HUES48 (cell line): ENCODE results near the gene MAP4K4.

Source experiments
- H3K27ac ChIP-seq: one replicate; pipeline ENCODE4 v1.7.0; 2013; ENCODE audit warnings: low read depth, low read length, inconsistent platforms
- H3K27me3 ChIP-seq: 2 replicates; pipeline ENCODE4 v1.6.1; 2013; ENCODE audit warnings: mild to moderate bottlenecking, low read length; ENCODE audit not compliant: control insufficient read depth, insufficient read depth
- H3K36me3 ChIP-seq: 2 replicates; pipeline ENCODE4 v1.6.1; 2013; ENCODE audit warnings: low read length; ENCODE audit not compliant: control insufficient read depth, insufficient read depth
- H3K4me1 ChIP-seq: 2 replicates; pipeline ENCODE4 v1.6.1; 2013; ENCODE audit warnings: mild to moderate bottlenecking, low read length; ENCODE audit not compliant: control insufficient read depth, insufficient read depth
- H3K4me3 ChIP-seq: 2 replicates; pipeline ENCODE4 v1.5.1; 2013; ENCODE audit warnings: mild to moderate bottlenecking, low read depth, low read length
- H3K9ac ChIP-seq: 2 replicates; pipeline ENCODE4 v1.6.1; 2013; ENCODE audit warnings: mild to moderate bottlenecking, low read depth, low read length, moderate library complexity
- H3K9me3 ChIP-seq: 2 replicates; pipeline ENCODE4 v1.6.1; 2013; ENCODE audit warnings: low read length; ENCODE audit not compliant: control insufficient read depth, insufficient read depth

Gene MAP4K4

DNA sequence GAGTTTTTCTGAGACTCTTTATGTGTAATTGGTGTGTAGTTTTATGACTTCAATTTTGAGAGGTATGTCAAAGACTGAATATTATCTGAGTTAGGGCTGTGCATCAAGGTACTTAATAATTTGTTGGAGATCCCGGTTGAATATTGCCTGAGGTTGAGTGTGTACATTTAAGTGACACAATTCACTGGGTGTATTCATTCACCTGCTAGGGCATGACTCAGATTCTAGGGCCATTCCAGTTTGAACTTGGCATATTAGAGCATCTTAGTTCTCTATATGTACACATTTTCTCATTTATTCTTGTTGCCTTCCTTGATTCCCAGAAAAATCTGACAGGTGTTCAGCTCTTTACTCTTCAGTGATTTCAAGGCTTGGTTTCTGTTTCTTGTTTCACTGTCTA lies 12.5 kb downstream of the MAP4K4 start:
- Histone ChIP-seq H3K4me3 (no peak overlapping the region), H3K27ac (no peak overlapping the region), H3K9ac (no peak overlapping the region), H3K9me3 (no peaks in the 10 kb centered on the region), H3K27me3 (no peaks in the 10 kb centered on the region), H3K4me1 (peaks cover 41% of the 10 kb centered on the region), H3K36me3 (0 out of 2 replicates have a peak, but pooled peaks cover 5% of the 10 kb centered on the region)

DNA sequence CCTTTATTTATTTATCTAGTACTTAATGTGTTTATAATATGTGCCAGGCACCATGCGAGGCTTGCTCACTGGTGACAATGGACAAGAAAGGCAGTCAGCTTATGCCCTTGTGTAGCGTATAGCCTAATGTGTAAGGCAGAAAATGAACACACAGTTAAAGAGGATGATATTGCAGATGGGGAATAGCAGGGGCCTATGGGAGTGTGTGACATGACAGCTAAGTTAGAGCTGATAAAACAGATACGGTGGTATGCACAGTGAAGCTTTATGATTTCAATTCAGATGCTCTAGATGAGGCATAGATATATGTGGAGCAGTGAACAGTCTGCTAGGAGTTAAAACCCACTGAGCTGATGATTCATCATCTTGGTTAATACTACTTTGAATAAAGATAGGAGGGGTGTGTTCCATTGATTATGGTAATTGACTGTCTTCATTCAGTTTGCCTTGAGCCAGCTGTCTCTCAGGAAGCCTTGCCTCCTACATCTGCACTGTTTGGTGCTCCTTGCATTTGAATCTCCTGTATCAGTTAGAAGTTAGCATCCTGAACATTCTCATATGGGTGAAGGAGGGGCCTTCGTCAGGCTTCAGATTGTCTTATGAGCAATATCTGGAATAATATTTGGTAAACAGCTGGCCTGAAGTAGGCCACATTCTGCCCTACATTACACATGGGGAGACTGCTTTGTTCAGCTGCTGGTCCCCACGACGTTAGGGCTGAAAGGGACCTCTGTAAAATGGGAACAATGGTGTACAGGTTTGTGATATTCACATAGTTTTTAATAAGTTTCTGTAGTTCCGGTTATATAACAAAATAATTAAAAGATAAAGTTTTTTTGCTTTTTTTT lies 13.2 kb downstream of the MAP4K4 start:
- no peaks in the 10 kb centered on the region for H3K27me3 ChIP-seq
- 0 out of 2 replicates have a peak, but pooled peaks cover 3% of the 10 kb centered on the region for H3K36me3 ChIP-seq
- no peak overlapping the region for H3K27ac ChIP-seq
- H3K4me3 ChIP-seq = no peak overlapping the region
- peaks cover 37% of the 10 kb centered on the region for H3K4me1 ChIP-seq
- no peaks in the 10 kb centered on the region for H3K9me3 ChIP-seq
- H3K9ac ChIP-seq = no peak overlapping the region

DNA sequence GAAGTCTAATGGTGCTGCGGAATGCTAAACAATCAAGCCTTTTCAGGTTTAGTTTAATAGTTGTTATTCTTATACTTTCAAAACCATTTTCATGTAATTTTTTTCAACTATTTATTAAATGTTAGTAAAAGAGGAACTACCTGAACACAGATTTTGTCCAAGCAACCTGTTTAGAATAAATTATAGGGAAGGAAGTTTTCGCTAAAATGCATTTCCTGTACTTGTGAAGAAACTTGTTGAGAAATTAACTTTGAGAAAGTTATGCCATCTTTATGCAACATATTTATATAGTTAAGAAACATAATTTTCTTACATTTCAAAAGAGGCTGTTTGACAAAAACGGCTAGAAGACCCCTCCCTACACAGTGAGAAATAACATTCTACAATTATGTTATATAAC lies 16.6 kb downstream of the MAP4K4 start:
- Histone ChIP-seq H3K9ac (no peak overlapping the region), H3K4me3 (no peak overlapping the region), H3K4me1 (peaks cover 30% of the 10 kb centered on the region), H3K27me3 (no peaks in the 10 kb centered on the region), H3K9me3 (no peaks in the 10 kb centered on the region), H3K36me3 (no peaks in the 10 kb centered on the region), H3K27ac (no peak overlapping the region)

DNA sequence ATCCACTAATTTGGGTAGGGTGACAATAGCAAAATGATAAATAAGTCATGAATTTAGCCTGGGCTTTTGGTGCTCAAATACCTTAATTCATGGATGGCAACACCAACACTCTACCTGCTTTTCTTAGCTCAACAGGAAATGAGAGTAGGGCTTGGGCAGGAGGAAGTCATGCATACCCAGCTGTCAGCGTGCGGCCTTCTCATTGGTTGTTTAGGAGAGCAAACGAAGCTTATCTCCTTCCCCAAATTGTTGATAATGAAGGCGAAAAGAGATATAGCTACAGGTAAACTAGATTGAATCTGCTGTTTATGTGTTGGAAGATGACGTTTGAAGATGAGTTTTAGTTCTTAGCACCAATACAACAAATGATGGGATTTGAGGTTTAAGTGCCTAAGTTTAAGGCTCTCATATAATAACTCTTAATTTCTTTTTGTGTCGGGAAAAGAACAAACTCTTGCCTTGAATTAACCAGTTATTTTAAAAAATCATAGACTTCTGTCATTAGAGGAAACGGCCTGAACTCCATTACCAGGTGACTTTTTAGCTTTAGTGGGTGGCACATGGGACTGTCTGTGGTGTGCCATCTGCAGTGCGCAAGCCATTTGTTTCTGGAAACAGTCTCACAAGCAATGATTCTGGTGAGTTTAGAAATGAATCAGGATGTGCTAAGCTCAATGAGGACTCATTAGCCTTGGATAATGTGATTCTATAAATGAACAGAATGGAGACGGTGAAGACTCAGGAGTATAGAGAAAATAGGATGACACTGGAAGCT lies 19.8 kb downstream of the MAP4K4 start:
- Histone ChIP-seq H3K9me3 (no peaks in the 10 kb centered on the region), H3K4me3 (no peak overlapping the region), H3K36me3 (no peaks in the 10 kb centered on the region), H3K4me1 (peaks cover 21% of the 10 kb centered on the region), H3K27ac (no peak overlapping the region), H3K9ac (no peak overlapping the region), H3K27me3 (no peaks in the 10 kb centered on the region)

DNA sequence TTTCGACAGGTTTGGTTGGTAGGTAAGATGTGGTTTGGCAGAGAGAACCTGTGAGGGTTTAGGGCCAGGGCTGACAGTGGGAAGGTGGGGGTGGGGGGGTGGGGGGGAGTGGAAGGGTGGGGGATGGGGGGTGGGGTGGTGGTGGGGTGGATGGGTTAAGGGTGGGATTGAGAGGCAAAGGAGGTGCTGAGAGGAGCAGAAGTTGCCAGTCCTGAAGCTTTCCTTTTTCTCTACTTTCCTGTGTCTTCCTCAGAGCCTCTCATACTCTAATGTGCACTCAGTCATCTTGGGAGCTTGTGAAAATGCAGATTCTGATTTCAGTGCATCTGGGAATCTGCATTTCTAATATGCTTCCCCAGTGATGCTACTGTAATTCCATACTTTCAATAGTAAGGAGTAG lies 21.0 kb downstream of the MAP4K4 start:
- no peak overlapping the region for H3K9ac ChIP-seq
- no peak overlapping the region for H3K4me3 ChIP-seq
- peaks cover 33% of the 10 kb centered on the region for H3K4me1 ChIP-seq
- H3K36me3 ChIP-seq = no peaks in the 10 kb centered on the region
- no peaks in the 10 kb centered on the region for H3K27me3 ChIP-seq
- H3K27ac ChIP-seq = no peak overlapping the region
- H3K9me3 ChIP-seq = no peaks in the 10 kb centered on the region

DNA sequence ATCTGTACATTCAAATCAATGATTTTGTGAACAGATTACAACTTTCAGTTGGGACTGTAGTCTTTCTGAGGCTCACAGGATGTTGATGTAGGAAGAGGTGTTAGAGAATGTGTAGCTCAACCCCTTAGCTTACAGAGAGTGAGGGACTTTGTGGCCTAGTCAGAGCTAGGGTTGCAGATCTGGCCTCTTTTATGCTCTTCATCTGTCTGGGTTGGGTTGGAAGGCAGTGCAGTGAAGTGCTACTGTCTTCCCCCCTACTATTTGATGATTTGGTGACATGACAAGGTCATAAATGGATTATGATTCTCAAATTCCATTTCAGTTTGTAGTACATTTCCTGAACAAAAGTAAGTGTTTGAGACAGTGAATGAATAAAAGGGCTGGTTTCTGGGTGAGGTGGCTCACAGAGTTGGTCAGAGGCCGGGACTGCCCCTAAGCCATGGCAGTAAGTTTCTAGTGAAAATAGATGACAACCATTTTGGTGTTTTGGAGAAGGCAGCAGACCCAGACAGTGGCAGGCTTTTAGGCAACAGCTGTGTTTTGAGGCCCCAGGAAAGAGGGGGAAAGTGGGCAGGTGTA lies 21.6 kb downstream of the MAP4K4 start:
- no peak overlapping the region for H3K4me3 ChIP-seq
- H3K27ac ChIP-seq = no peak overlapping the region
- H3K27me3 ChIP-seq = no peaks in the 10 kb centered on the region
- H3K9ac ChIP-seq = no peak overlapping the region
- H3K36me3 ChIP-seq = no peaks in the 10 kb centered on the region
- H3K4me1 ChIP-seq = peaks cover 37% of the 10 kb centered on the region
- no peaks in the 10 kb centered on the region for H3K9me3 ChIP-seq

DNA sequence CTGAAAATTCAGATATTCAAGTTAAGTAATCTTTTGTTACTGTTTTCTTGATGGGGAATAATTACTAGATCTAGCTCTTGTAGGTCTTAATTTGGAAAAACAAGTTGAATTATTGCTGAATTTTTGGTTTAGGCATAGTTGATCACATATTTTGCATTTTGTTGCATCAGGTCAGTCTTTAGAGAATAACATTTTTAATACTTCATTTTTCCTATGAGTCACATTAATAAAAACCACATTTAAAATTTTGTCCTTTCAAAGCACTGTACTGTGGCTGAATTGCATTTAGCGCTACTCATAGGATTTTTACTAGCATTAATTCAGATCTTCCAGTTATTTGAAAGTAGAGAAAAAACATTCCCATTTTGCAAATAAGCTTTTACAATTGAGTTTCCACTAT lies 23.2 kb downstream of the MAP4K4 start:
- H3K27ac ChIP-seq = no peak overlapping the region
- no peaks in the 10 kb centered on the region for H3K9me3 ChIP-seq
- peaks cover 42% of the 10 kb centered on the region for H3K4me1 ChIP-seq
- no peak overlapping the region for H3K4me3 ChIP-seq
- H3K36me3 ChIP-seq = no peaks in the 10 kb centered on the region
- H3K27me3 ChIP-seq = no peaks in the 10 kb centered on the region
- no peak overlapping the region for H3K9ac ChIP-seq

DNA sequence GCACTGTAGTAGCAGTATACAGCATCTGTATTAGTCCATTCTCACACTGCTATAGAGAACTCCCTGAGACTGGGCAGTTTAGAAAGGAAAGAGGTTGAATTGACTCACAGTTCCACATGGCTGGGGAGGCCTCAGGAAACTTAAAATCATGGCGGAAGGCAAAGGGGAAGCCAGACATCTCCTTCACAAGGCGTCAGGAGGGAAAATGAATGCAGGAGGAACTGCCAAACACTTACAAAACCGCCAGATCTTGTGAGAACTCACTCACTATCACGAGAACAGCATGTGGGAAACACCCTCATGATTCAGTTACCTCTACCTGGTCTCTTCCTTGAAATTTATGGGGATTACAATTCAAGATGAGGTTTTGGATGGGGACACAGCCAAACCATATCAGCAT lies 25.4 kb downstream of the MAP4K4 start:
- Histone ChIP-seq H3K4me3 (no peak overlapping the region), H3K4me1 (peaks cover 39% of the 10 kb centered on the region), H3K36me3 (no peaks in the 10 kb centered on the region), H3K9me3 (no peaks in the 10 kb centered on the region), H3K27ac (no peak overlapping the region), H3K9ac (no peak overlapping the region), H3K27me3 (no peaks in the 10 kb centered on the region)

GRCh38 chr2:101723371-101724124 lies 26.0 kb downstream of the MAP4K4 start:
- no peaks in the 10 kb centered on the region for H3K27me3 ChIP-seq
- no peak overlapping the region for H3K4me3 ChIP-seq
- H3K9ac ChIP-seq = no peak overlapping the region
- H3K4me1 ChIP-seq = peaks cover 36% of the 10 kb centered on the region
- no peak overlapping the region for H3K27ac ChIP-seq
- H3K9me3 ChIP-seq = no peaks in the 10 kb centered on the region
- H3K36me3 ChIP-seq = no peaks in the 10 kb centered on the region

DNA sequence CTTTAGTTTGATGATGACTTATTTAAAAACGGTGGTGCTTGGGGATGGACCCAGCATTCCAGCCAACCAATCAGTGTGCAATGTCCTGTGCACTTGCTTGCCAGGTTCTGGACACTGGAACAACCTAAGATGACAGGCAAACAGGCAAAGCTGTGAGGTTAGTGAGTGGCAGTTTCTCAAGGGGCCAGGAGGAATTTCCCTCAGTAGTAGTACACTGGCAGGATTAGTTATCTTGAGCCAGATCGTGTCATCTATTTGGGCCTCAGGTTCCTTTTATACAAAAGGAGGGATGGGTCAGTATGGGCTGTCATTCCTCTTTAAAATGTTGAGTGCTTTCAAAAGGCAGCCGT lies 26.6 kb downstream of the MAP4K4 start:
- H3K36me3 ChIP-seq = no peaks in the 10 kb centered on the region
- no peak overlapping the region for H3K9ac ChIP-seq
- H3K4me3 ChIP-seq = no peak overlapping the region
- no peaks in the 10 kb centered on the region for H3K27me3 ChIP-seq
- no peak overlapping the region for H3K27ac ChIP-seq
- H3K4me1 ChIP-seq = peaks cover 30% of the 10 kb centered on the region
- no peaks in the 10 kb centered on the region for H3K9me3 ChIP-seq
